KMS-11 (cell line): Measurements from ENCODE around the gene CCDC93.

ENCODE experiments used
- H2AFZ ChIP-seq: fragments of 200-600 bp; sonication (generic); 2 replicates; pipeline ENCODE4 v1.6.1; 2016; ENCODE audit warnings: antibody characterized with exemption, mixed run types, low read depth
- H3K27ac ChIP-seq: fragments of 200-600 bp; sonication (generic); 2 replicates; pipeline ENCODE4 v1.6.1; 2016; ENCODE audit warnings: mild to moderate bottlenecking, mixed run types
- H3K27me3 ChIP-seq: fragments of 200-600 bp; sonication (generic); 2 replicates; pipeline ENCODE4 v1.6.1; 2017; ENCODE audit warnings: mild to moderate bottlenecking, low read depth, mixed run types, moderate library complexity; ENCODE audit not compliant: insufficient read depth
- H3K36me3 ChIP-seq: fragments of 200-600 bp; sonication (generic); 2 replicates; pipeline ENCODE4 v1.6.1; 2017; ENCODE audit warnings: mild to moderate bottlenecking, mixed run types; ENCODE audit not compliant: insufficient read depth
- H3K4me1 ChIP-seq: fragments of 200-600 bp; sonication (generic); 2 replicates; pipeline ENCODE4 v1.6.1; 2016; ENCODE audit warnings: mild to moderate bottlenecking, low read depth, mixed run types; ENCODE audit not compliant: poor library complexity, severe bottlenecking
- H3K4me2 ChIP-seq: fragments of 200-600 bp; sonication (generic); 2 replicates; pipeline ENCODE4 v1.7.0; 2016; ENCODE audit warnings: mild to moderate bottlenecking, mixed run types
- H3K4me3 ChIP-seq: fragments of 200-600 bp; sonication (generic); IDR thresholded peaks from 2 replicates; pipeline ENCODE4 v1.6.1; 2017; ENCODE audit warnings: low read depth, low read length, mixed read lengths; ENCODE audit not compliant: insufficient read depth
- H3K79me2 ChIP-seq: fragments of 200-600 bp; sonication (generic); 2 replicates; pipeline ENCODE4 v1.6.1; 2016; ENCODE audit warnings: low read depth, mixed run types; ENCODE audit not compliant: insufficient read depth
- H3K9ac ChIP-seq: fragments of 200-600 bp; sonication (generic); 2 replicates; pipeline ENCODE4 v1.6.1; 2016; ENCODE audit warnings: mild to moderate bottlenecking, mixed run types
- H4K20me1 ChIP-seq: fragments of 200-600 bp; sonication (generic); 2 replicates; pipeline ENCODE4 v1.6.1; 2016; ENCODE audit warnings: mild to moderate bottlenecking, mixed run types; ENCODE audit not compliant: insufficient read depth
- CTCF ChIP-seq: fragments of 200-600 bp; sonication (generic); conservative IDR thresholded peaks from 2 replicates; pipeline ENCODE4 v1.6.1; 2017; ENCODE audit warnings: low read depth, mild to moderate bottlenecking, antibody characterized with exemption, low read length, moderate library complexity, mixed read lengths

The CCDC93 gene

GRCh38 chr2:118012778-118013177, 1.1 kb downstream of the CCDC93 start:
- peaks cover 26% of the 10 kb centered on the region for H3K4me1 ChIP-seq
- H3K36me3 ChIP-seq: no peaks in the 10 kb centered on the region
- peaks cover 27% of the 10 kb centered on the region; the same call in 1 of the 2 replicates for H3K79me2 ChIP-seq
- H4K20me1 ChIP-seq: no peaks in the 10 kb centered on the region
- H3K9ac ChIP-seq: peak overlapping the region; percentile 81; the same call in 1 of the 2 replicates
- no peak overlapping the region for H3K27ac ChIP-seq
- no peak for TF ChIP-seq CTCF
- H3K4me3 ChIP-seq: no peak overlapping the region
- no peaks in the 10 kb centered on the region for H3K27me3 ChIP-seq
- H3K4me2 ChIP-seq: peak overlapping the region; percentile 78
- no peak overlapping the region; the same call in 1 of the 2 replicates for H2AFZ ChIP-seq

- H3K79me2 ChIP-seq: peaks cover 27% of the 10 kb centered on the region; the same call in 1 of the 2 replicates
- H3K4me3 ChIP-seq: no peak overlapping the region
- peaks cover 38% of the 10 kb centered on the region for H3K4me1 ChIP-seq
- H3K9ac ChIP-seq: no peak overlapping the region
- H3K27ac ChIP-seq: no peak overlapping the region
- H2AFZ ChIP-seq: no peak overlapping the region
- H4K20me1 ChIP-seq: no peaks in the 10 kb centered on the region
- TF ChIP-seq CTCF: no peak
- no peaks in the 10 kb centered on the region for H3K27me3 ChIP-seq
- peak overlapping the region; percentile 21; the same call in 1 of the 2 replicates for H3K4me2 ChIP-seq
- H3K36me3 ChIP-seq: no peaks in the 10 kb centered on the region
Measured at GRCh38 chr2:118010473-118010872, 3.4 kb downstream of the CCDC93 start.

GRCh38 chr2:118006861-118007260, 7.0 kb downstream of the CCDC93 start:
- Histone ChIP-seq H3K9ac (no peak overlapping the region), H3K79me2 (peaks cover 14% of the 10 kb centered on the region; the same call in 1 of the 2 replicates), H4K20me1 (no peaks in the 10 kb centered on the region), H3K36me3 (no peaks in the 10 kb centered on the region), H3K4me3 (no peak overlapping the region), H3K27me3 (no peaks in the 10 kb centered on the region), H3K4me2 (no peak overlapping the region), H3K27ac (no peak overlapping the region; the same call in 1 of the 2 replicates), H3K4me1 (peaks cover 35% of the 10 kb centered on the region), H2AFZ (no peak overlapping the region)
- no peak for TF ChIP-seq CTCF

GRCh38 chr2:118006326-118006725, 7.5 kb downstream of the CCDC93 start:
- Histone ChIP-seq H3K9ac (no peak overlapping the region), H3K27ac (peak overlapping the region; percentile 25; the same call in 1 of the 2 replicates), H3K27me3 (no peaks in the 10 kb centered on the region), H3K4me1 (peaks cover 30% of the 10 kb centered on the region), H3K79me2 (peaks cover 9% of the 10 kb centered on the region; the same call in 1 of the 2 replicates), H4K20me1 (no peaks in the 10 kb centered on the region), H2AFZ (no peak overlapping the region), H3K4me2 (no peak overlapping the region), H3K4me3 (no peak overlapping the region), H3K36me3 (no peaks in the 10 kb centered on the region)
- TF ChIP-seq CTCF: no peak
